ENCODE measurements around the gene STAG1.

STAG1 gene

DNA sequence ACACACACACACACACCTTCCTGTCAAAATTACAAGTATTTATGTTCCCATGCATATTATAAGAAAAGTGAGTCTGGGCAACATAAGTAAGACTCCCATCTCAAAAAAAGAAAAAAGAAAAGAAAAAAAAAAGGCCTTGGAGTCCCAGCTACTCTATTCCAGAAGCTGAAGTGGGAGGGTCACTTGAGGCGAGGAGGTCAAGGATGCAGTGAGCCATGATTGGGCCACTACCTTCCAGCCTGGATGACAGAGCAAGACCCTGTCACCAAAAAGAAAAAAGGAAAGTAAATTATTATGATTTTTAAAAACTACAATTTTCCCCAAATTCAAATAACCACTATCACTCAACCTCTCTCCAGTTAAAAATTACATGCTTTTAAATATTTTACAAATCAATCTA, 113.1 kb downstream of the STAG1 start:
- H3K4me3 ChIP-seq (ENCODE audit: low read length, poor library complexity, severe bottlenecking): no peak overlapping the region
- no peak for TF ChIP-seq EZH2phosphoT487 (IDR thresholded peaks at IDR 0.05; ENCODE audit: borderline replicate concordance)
- TF ChIP-seq, protein P1, sequence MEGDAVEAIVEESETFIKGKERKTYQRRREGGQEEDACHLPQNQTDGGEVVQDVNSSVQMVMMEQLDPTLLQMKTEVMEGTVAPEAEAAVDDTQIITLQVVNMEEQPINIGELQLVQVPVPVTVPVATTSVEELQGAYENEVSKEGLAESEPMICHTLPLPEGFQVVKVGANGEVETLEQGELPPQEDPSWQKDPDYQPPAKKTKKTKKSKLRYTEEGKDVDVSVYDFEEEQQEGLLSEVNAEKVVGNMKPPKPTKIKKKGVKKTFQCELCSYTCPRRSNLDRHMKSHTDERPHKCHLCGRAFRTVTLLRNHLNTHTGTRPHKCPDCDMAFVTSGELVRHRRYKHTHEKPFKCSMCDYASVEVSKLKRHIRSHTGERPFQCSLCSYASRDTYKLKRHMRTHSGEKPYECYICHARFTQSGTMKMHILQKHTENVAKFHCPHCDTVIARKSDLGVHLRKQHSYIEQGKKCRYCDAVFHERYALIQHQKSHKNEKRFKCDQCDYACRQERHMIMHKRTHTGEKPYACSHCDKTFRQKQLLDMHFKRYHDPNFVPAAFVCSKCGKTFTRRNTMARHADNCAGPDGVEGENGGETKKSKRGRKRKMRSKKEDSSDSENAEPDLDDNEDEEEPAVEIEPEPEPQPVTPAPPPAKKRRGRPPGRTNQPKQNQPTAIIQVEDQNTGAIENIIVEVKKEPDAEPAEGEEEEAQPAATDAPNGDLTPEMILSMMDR (conservative IDR thresholded peaks at IDR 0.05; ENCODE audit: low read length): no peak
- H4K20me1 ChIP-seq (ENCODE audit: insufficient read depth, low read length, poor library complexity, severe bottlenecking): peaks cover 4% of the 10 kb centered on the region

DNA sequence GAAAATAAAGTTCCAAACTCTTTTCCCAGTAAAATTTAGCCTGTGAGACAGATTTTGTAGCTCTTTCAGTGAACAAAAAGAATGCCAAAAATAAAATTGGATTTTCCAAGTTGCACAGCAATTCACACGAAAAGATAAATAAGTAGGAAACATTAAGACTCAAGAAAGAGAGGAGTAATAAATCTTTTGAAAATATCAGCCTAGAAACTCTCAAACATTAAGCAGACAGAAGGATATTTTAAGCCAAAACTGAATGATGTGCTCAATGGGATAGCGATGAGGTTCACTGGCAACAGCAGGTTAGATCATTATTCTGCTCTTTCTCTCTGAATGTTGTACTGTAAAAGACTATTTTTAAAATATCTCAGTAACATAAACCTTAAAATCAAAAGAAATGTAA, 115.0 kb downstream of the STAG1 start:
- H3K4me3 ChIP-seq (ENCODE audit: low read length, poor library complexity, severe bottlenecking): no peak overlapping the region
- no peaks in the 10 kb centered on the region; the same call in 1 of the 2 replicates for H3F3A ChIP-seq (ENCODE audit: low read depth)
- no peaks in the 10 kb centered on the region for H3K9me2 ChIP-seq (replicated peaks; ENCODE audit: low read depth, low read length)
- H3K27me3 ChIP-seq (ENCODE audit: insufficient read depth, low read length, poor library complexity, severe bottlenecking): no peaks in the 10 kb centered on the region
- H3K9me3 ChIP-seq (ENCODE audit: insufficient read depth, low read depth, low read length): no peaks in the 10 kb centered on the region
- H3K9ac ChIP-seq (ENCODE audit: low read depth, low read length, poor library complexity, severe bottlenecking): no peak overlapping the region
- no peak overlapping the region for H3K4me2 ChIP-seq (ENCODE audit: low read depth, low read length, poor library complexity, severe bottlenecking)
- no peaks in the 10 kb centered on the region for H3K36me3 ChIP-seq (ENCODE audit: insufficient read depth, low read length)
- peaks cover 8% of the 10 kb centered on the region for H4K20me1 ChIP-seq (ENCODE audit: insufficient read depth, low read length, poor library complexity, severe bottlenecking)
- H3K79me2 ChIP-seq (ENCODE audit: insufficient read depth, low read length): peaks cover 96% of the 10 kb centered on the region
- H2AFZ ChIP-seq (ENCODE audit: low read length): no peak overlapping the region
- H3K4me1 ChIP-seq (ENCODE audit: insufficient read depth, low read length, poor library complexity, severe bottlenecking): no peaks in the 10 kb centered on the region
- TF ChIP-seq EZH2phosphoT487 (IDR thresholded peaks at IDR 0.05; ENCODE audit: borderline replicate concordance): no peak
- TF ChIP-seq, protein P1 (conservative IDR thresholded peaks at IDR 0.05; ENCODE audit: low read length): no peak

More for the DNA sequence above, 113.1 kb downstream of the STAG1 start:
- Histone ChIP-seq H3K79me2 (ENCODE audit: insufficient read depth, low read length) (peaks cover 97% of the 10 kb centered on the region), H3K9me3 (ENCODE audit: insufficient read depth, low read depth, low read length) (no peaks in the 10 kb centered on the region), H3K36me3 (ENCODE audit: insufficient read depth, low read length) (no peaks in the 10 kb centered on the region), H3K9ac (ENCODE audit: low read depth, low read length, poor library complexity, severe bottlenecking) (no peak overlapping the region), H3K27me3 (ENCODE audit: insufficient read depth, low read length, poor library complexity, severe bottlenecking) (no peaks in the 10 kb centered on the region), H3K9me2 (replicated peaks; ENCODE audit: low read depth, low read length) (no peaks in the 10 kb centered on the region), H2AFZ (ENCODE audit: low read length) (no peak overlapping the region), H3K4me1 (ENCODE audit: insufficient read depth, low read length, poor library complexity, severe bottlenecking) (peaks cover 5% of the 10 kb centered on the region), H3F3A (ENCODE audit: low read depth) (no peaks in the 10 kb centered on the region; the same call in 1 of the 2 replicates), H3K4me2 (ENCODE audit: low read depth, low read length, poor library complexity, severe bottlenecking) (no peak overlapping the region)

DNA sequence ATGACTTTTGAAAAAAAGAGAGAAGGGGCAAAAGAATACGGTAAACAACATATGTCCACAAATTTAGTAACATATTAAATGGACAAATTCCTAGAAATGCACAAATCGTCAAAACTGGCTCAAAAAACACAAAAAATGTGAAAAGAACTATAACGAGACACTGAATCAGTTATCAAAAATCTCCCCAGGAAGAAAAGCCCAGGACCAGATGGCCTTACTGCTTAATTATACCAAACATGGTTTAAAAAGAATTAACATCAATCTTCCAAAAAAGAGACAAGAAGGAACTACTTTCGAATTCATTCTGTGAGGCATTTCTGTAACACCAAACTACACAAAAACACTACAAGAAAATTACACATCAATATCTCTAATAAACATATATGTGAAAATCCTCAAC, 117.4 kb downstream of the STAG1 start:
- H3K4me2 ChIP-seq (ENCODE audit: low read depth, low read length, poor library complexity, severe bottlenecking): no peak overlapping the region
- H3K9me2 ChIP-seq (replicated peaks; ENCODE audit: low read depth, low read length): no peaks in the 10 kb centered on the region
- peaks cover under 1% of the 10 kb centered on the region; the same call in 1 of the 2 replicates for H3K36me3 ChIP-seq (ENCODE audit: insufficient read depth, low read length)
- TF ChIP-seq EZH2phosphoT487 (IDR thresholded peaks at IDR 0.05; ENCODE audit: borderline replicate concordance): no peak
- TF ChIP-seq, protein P1 (conservative IDR thresholded peaks at IDR 0.05; ENCODE audit: low read length): no peak
- no peaks in the 10 kb centered on the region for H3K27me3 ChIP-seq (ENCODE audit: insufficient read depth, low read length, poor library complexity, severe bottlenecking)
- peaks cover 4% of the 10 kb centered on the region for H3K4me1 ChIP-seq (ENCODE audit: insufficient read depth, low read length, poor library complexity, severe bottlenecking)
- no peaks in the 10 kb centered on the region; the same call in 1 of the 2 replicates for H3F3A ChIP-seq (ENCODE audit: low read depth)
- no peaks in the 10 kb centered on the region for H3K9me3 ChIP-seq (ENCODE audit: insufficient read depth, low read depth, low read length)
- no peak overlapping the region for H3K9ac ChIP-seq (ENCODE audit: low read depth, low read length, poor library complexity, severe bottlenecking)
- H3K4me3 ChIP-seq (ENCODE audit: low read length, poor library complexity, severe bottlenecking): no peak overlapping the region
- H4K20me1 ChIP-seq (ENCODE audit: insufficient read depth, low read length, poor library complexity, severe bottlenecking): peaks cover 8% of the 10 kb centered on the region
- H2AFZ ChIP-seq (ENCODE audit: low read length): no peak overlapping the region
- peaks cover 96% of the 10 kb centered on the region for H3K79me2 ChIP-seq (ENCODE audit: insufficient read depth, low read length)

Measured in Loucy (cell line).